GM12878 (cell line): ENCODE measurements around the gene CXXC5. TPM values are rescaled to one million over a fixed set of nuclear protein-coding genes. Genes with fewer than 3 reads are reported as not detected.

ENCODE experiments used
- ATAC-seq: fragments of 200-7000 bp; cut with Tn5 transposase; 3 replicates; pipeline ENCODE4 v1.9.1; 2020; ENCODE audit warnings: mild to moderate bottlenecking, moderate library complexity
- BruUV-seq: library from RNA; stranded (reverse); fragments of 400-500 nt; replicated peaks from 2 replicates; lab custom pipeline; 2021; lab: Mats Ljungman, UMichigan
- CTCF ChIA-PET: fragments of 300-600 bp; sonication (Branson Sonifier 250); formaldehyde crosslinking; extraction: SDS; loops from one replicate; lab custom pipeline; 2021; ENCODE audit warnings: inconsistent platforms; lab: Yijun Ruan, JAX
- POLR2A ChIA-PET: fragments of 350-600 bp; formaldehyde crosslinking; extraction: SDS; loops from one replicate; lab custom pipeline; 2021; ENCODE audit warnings: inconsistent platforms; lab: Charles Lee
- RAD21 ChIA-PET: fragments of 300-600 bp; sonication (Branson Sonifier 250); formaldehyde crosslinking; loops from one replicate; lab custom pipeline; 2023; ENCODE audit warnings: antibody characterized with exemption; ENCODE audit not compliant: unreplicated experiment; lab: Charles Lee
- SMC1A ChIA-PET: fragments of 300-600 bp; sonication (Branson Sonifier 250); formaldehyde crosslinking; loops from one replicate; lab custom pipeline; 2023; ENCODE audit not compliant: unreplicated experiment, uncharacterized antibody; lab: Charles Lee
- DNase-seq: peaks from one replicate; pipeline ENCODE4 v3.0.0-alpha.2; 2011; ENCODE audit warnings: low read depth, low spot score
- FAIRE-seq: peaks from 3 replicates; lab custom pipeline; 2011; peaks lifted over from hg19 to GRCh38; lab: Jason Lieb, UNC
- H2AFZ ChIP-seq: 2 replicates; pipeline ENCODE4 v1.6.0; 2011; ENCODE audit warnings: low read depth, low read length, control low read depth; ENCODE audit not compliant: control insufficient read depth
- H3K27ac ChIP-seq: 2 replicates; pipeline ENCODE4 v1.5.1; 2011; ENCODE audit warnings: control low read depth; ENCODE audit not compliant: control insufficient read depth, insufficient read depth
- H3K27me3 ChIP-seq, 2 experiments: replicated peaks in 1 of 2; 2 replicates each; pipeline versions ENCODE4 v1.6.0 to v1.6.1; 2011; ENCODE audit warnings: low read length in 1 of 2; ENCODE audit not compliant: control insufficient read depth in 2 of 2, insufficient read depth in 2 of 2
- H3K36me3 ChIP-seq, 2 experiments: 2 replicates each; pipeline ENCODE4 v1.5.1; 2011; ENCODE audit warnings: low read length in 1 of 2; ENCODE audit not compliant: control insufficient read depth in 2 of 2, insufficient read depth in 2 of 2
- H3K4me1 ChIP-seq: 2 replicates; pipeline ENCODE4 v1.6.1; 2011; ENCODE audit warnings: mild to moderate bottlenecking, low read length, moderate library complexity, mixed read lengths; ENCODE audit not compliant: control insufficient read depth, insufficient read depth
- H3K4me2 ChIP-seq: 2 replicates; pipeline ENCODE4 v1.6.0; 2011; ENCODE audit warnings: control low read depth; ENCODE audit not compliant: control insufficient read depth, insufficient read depth
- H3K4me3 ChIP-seq: fragments of 200-600 bp; sonication (generic); 2 replicates; pipeline ENCODE4 v1.5.1; 2016
- H3K79me2 ChIP-seq: 2 replicates; pipeline ENCODE4 v1.6.0; 2011; ENCODE audit warnings: low read length; ENCODE audit not compliant: control insufficient read depth, insufficient read depth
- H3K9ac ChIP-seq: 2 replicates; pipeline ENCODE4 v1.8.0; 2011; ENCODE audit warnings: low read length, control low read depth, mixed read lengths; ENCODE audit not compliant: control insufficient read depth, insufficient read depth
- H3K9me3 ChIP-seq: replicated peaks from 3 replicates; pipeline ENCODE4 v1.5.1; 2011; ENCODE audit warnings: mild to moderate bottlenecking, low read length; ENCODE audit not compliant: control insufficient read depth, insufficient read depth
- H4K20me1 ChIP-seq: 2 replicates; pipeline ENCODE4 v1.6.0; 2011; ENCODE audit not compliant: control insufficient read depth, insufficient read depth
- BMI1 ChIP-seq: fragments of 450-650 bp; IDR thresholded peaks from 2 replicates; pipeline ENCODE4 v1.6.1; 2016; ENCODE audit warnings: mild to moderate bottlenecking, moderate library complexity, borderline replicate concordance
- CHD2 ChIP-seq: IDR thresholded peaks from 2 replicates; pipeline ENCODE4 v1.6.1; 2011; ENCODE audit warnings: low read depth, low read length, improper control_type of control experiment, borderline replicate concordance
- CHD4 ChIP-seq: fragments of 200-600 bp; sonication (generic); IDR thresholded peaks from 2 replicates; pipeline ENCODE4 v1.6.1; 2016; ENCODE audit warnings: mild to moderate bottlenecking
- EED ChIP-seq: sonication (generic); IDR thresholded peaks from 2 replicates; pipeline ENCODE4 v1.6.1; 2016; ENCODE audit warnings: antibody characterized with exemption, low read depth
- EGR1 ChIP-seq, 2 experiments: IDR thresholded peaks; 1 replicate in 1 of 2; 2 replicates in 1 of 2; pipeline ENCODE4 v1.6.1; 2011 to 2012; ENCODE audit warnings: low read depth in 2 of 2, low read length in 2 of 2, borderline replicate concordance in 1 of 2, mild to moderate bottlenecking in 1 of 2, moderate library complexity in 1 of 2
- HDAC6 ChIP-seq: fragments of 200-600 bp; sonication (generic); IDR thresholded peaks from one replicate; pipeline ENCODE4 v1.8.0; 2017; ENCODE audit warnings: antibody characterized with exemption; ENCODE audit not compliant: unreplicated experiment
- HDGF ChIP-seq: fragments of 450-650 bp; IDR thresholded peaks from 2 replicates; pipeline ENCODE4 v1.6.1; 2016; ENCODE audit warnings: antibody characterized with exemption
- KAT2A ChIP-seq: conservative IDR thresholded peaks from 2 replicates; pipeline ENCODE4 v1.6.1; 2011; ENCODE audit warnings: low read depth, low read length; ENCODE audit not compliant: control insufficient read depth
- NFXL1 ChIP-seq: fragments of 450-650 bp; IDR thresholded peaks from 2 replicates; pipeline ENCODE4 v1.6.1; 2017; ENCODE audit warnings: antibody characterized with exemption, mild to moderate bottlenecking, borderline replicate concordance
- PAX8 ChIP-seq: fragments of 450-650 bp; IDR thresholded peaks from 2 replicates; pipeline ENCODE4 v1.6.1; 2017; ENCODE audit warnings: mild to moderate bottlenecking, moderate library complexity
- PBX3 ChIP-seq: IDR thresholded peaks from 2 replicates; pipeline ENCODE4 v1.6.1; 2011; ENCODE audit warnings: mild to moderate bottlenecking, low read depth, low read length, moderate library complexity; ENCODE audit not compliant: insufficient replicate concordance
- USF2 ChIP-seq: IDR thresholded peaks from 2 replicates; pipeline ENCODE4 v1.6.1; 2011; ENCODE audit warnings: low read depth, low read length, improper control_type of control experiment, borderline replicate concordance
- ZNF217 ChIP-seq: fragments of 450-650 bp; IDR thresholded peaks from 2 replicates; pipeline ENCODE4 v1.6.1; 2017; ENCODE audit warnings: antibody characterized with exemption, mild to moderate bottlenecking
- WGBS: methylation state at CpG from one replicate; pipeline ENCODE4 v1.1.6; 2016; ENCODE audit warnings: low lambda C conversion rate; ENCODE audit not compliant: insufficient replicate concordance, insufficient coverage; ENCODE audit errors: missing lambda C conversion rate; 5-methylcytosine and 5-hydroxymethylcytosine counted together
- in situ Hi-C: fragments of 300-500 bp; cut with MboI; formaldehyde crosslinking; loops from 9 replicates; pipeline ENCODE4 v1.14.3; 2018; ENCODE audit warnings: mixed read lengths
- intact Hi-C: fragments of 100-400 bp; cut with micrococcal nuclease; formaldehyde crosslinking; loops from one replicate; pipeline ENCODE4 v1.14.2; 2022; ENCODE audit not compliant: unreplicated experiment
- polyA plus RNA-seq, 11 experiments: library from polyadenylated mRNA; depleted of rRNA in 4 of 11; unstranded in 6 of 11; stranded (reverse) in 5 of 11; fragments of >200 nt; fragmentation: Nextera tagmentation in 4 of 11; fragmentation: Illumina TruSeq in 1 of 11; extraction: Ambion mirVana in 4 of 11; extraction: Trizol in 1 of 11; gene quantifications; 1 replicate in 1 of 11; 2 replicates in 10 of 11; pipeline versions ENCODE4 v1.2.1 to v1.2.3, GENCODE V29; 2011 to 2016; ENCODE audit warnings: inconsistent platforms in 2 of 11, missing spikeins in 2 of 11, low read depth in 1 of 11
- total RNA-seq, 4 experiments: library from RNA; depleted of rRNA in 3 of 4; stranded (reverse); fragments of >200 nt in 3 of 4; fragmentation: Illumina TruSeq in 1 of 4; extraction: Trizol in 1 of 4; gene quantifications; 2 replicates each; pipeline versions ENCODE4 v1.2.1 to v1.2.3, GENCODE V29; 2013 to 2021
- TF ChIP-seq, protein P1 (sequence below): fragments of 450-650 bp; IDR thresholded peaks from 2 replicates; pipeline ENCODE4 v1.6.1; 2018; ENCODE audit warnings: mild to moderate bottlenecking, low read depth, moderate library complexity; ENCODE audit not compliant: partially characterized antibody
- TF ChIP-seq, protein P2 (sequence below): fragments of 450-650 bp; IDR thresholded peaks from 2 replicates; pipeline ENCODE4 v1.6.1; 2018; ENCODE audit warnings: borderline replicate concordance, mild to moderate bottlenecking; ENCODE audit not compliant: partially characterized antibody

The CXXC5 gene
- total and polyA plus RNA-seq, 10 of the 15 experiments (the other 5 are each of a cell fraction or from before 2014, with no cell fraction given) = 1.8 to 90.8 (median 40.7) TPM

DNA sequence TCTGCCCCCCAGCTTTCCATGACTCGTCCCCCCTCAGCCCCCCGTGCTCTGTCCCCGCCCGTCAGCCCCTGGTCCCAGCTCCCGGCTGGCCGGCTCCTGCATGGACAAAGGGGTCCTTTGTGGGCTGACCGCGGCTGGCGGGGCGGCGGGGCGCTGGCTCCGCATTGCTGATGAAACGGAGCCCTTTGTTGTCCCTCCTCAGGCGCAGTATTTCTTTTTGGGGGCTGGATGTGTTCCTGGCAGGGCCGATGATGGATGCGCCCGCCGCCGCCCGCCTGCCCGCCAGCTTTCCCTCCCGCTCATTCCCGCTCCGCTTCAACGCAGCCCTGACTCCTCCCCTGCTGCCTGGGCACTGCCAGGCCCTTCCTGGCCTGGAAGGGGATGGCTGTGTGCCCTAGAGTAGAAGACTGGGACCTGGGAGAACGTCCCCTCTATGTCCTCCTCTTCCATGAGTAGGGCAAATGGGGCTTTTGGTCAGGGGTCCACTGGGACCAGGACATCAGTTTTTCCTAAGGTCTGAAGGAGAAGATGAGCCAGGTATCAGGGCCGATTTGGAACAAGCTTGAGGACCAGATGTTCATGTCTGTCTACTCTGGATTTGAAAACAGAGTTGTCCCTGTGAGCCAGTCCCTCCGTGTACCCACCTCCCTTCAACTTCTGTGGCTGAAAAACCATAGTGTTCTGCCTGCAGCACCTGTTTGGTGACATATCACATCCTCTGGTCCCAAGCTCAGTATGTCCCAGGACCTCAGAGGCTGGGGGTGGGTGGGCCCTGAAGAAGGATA is 29.0 kb downstream of the CXXC5 start:
- H4K20me1 ChIP-seq = peaks cover 4% of the 10 kb centered on the region; the same call in 1 of the 2 replicates
- in situ Hi-C loops = no loop called here
- 94% methylated on average over 28 of the region's 29 CpGs for WGBS
- no peak for TF ChIP-seq NFXL1
- TF ChIP-seq USF2 = no peak
- TF ChIP-seq HDGF = no peak
- TF ChIP-seq, protein P1, sequence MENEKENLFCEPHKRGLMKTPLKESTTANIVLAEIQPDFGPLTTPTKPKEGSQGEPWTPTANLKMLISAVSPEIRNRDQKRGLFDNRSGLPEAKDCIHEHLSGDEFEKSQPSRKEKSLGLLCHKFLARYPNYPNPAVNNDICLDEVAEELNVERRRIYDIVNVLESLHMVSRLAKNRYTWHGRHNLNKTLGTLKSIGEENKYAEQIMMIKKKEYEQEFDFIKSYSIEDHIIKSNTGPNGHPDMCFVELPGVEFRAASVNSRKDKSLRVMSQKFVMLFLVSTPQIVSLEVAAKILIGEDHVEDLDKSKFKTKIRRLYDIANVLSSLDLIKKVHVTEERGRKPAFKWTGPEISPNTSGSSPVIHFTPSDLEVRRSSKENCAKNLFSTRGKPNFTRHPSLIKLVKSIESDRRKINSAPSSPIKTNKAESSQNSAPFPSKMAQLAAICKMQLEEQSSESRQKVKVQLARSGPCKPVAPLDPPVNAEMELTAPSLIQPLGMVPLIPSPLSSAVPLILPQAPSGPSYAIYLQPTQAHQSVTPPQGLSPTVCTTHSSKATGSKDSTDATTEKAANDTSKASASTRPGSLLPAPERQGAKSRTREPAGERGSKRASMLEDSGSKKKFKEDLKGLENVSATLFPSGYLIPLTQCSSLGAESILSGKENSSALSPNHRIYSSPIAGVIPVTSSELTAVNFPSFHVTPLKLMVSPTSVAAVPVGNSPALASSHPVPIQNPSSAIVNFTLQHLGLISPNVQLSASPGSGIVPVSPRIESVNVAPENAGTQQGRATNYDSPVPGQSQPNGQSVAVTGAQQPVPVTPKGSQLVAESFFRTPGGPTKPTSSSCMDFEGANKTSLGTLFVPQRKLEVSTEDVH = no peak
- TF ChIP-seq PAX8 = no peak
- TF ChIP-seq HDAC6 = no peak
- TF ChIP-seq, protein P2, sequence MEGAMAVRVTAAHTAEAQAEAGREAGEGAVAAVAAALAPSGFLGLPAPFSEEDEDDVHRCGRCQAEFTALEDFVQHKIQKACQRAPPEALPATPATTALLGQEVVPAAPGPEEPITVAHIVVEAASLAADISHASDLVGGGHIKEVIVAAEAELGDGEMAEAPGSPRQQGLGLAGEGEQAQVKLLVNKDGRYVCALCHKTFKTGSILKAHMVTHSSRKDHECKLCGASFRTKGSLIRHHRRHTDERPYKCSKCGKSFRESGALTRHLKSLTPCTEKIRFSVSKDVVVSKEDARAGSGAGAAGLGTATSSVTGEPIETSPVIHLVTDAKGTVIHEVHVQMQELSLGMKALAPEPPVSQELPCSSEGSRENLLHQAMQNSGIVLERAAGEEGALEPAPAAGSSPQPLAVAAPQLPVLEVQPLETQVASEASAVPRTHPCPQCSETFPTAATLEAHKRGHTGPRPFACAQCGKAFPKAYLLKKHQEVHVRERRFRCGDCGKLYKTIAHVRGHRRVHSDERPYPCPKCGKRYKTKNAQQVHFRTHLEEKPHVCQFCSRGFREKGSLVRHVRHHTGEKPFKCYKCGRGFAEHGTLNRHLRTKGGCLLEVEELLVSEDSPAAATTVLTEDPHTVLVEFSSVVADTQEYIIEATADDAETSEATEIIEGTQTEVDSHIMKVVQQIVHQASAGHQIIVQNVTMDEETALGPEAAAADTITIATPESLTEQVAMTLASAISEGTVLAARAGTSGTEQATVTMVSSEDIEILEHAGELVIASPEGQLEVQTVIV = no peak
- TF ChIP-seq KAT2A = no peak
- no peak for TF ChIP-seq CHD4
- no peak for TF ChIP-seq BMI1
- no peak for TF ChIP-seq ZNF217
- no peak for TF ChIP-seq CHD2
- TF ChIP-seq PBX3 = no peak
- no peak for TF ChIP-seq EED
- no peak for TF ChIP-seq EGR1 (IDR thresholded peaks at IDR 0.05; ENCODE audit: borderline replicate concordance in 1 of 2, low read depth in 2 of 2, low read length in 2 of 2)

More for the DNA sequence above, 29.0 kb downstream of the CXXC5 start:
- no TSS peak for BruUV-seq
- no peak for DNase-seq
- RAD21 ChIA-PET = interaction anchor here (1.3 kb wide), 1 partner anchor 43 kb away, joined by 3 read pairs; no protein-coding TSS in a partner anchor
- ATAC-seq = no peak
- no peak for FAIRE-seq
- CTCF ChIA-PET = no interaction called here
- peaks cover 9% of the 10 kb centered on the region for H3K4me1 ChIP-seq
- SMC1A ChIA-PET = interaction anchor here (0.6 to 1.2 kb wide), 2 partner anchors 24 to 67 kb away, joined by 3 read pairs; no protein-coding TSS in a partner anchor
- POLR2A ChIA-PET = no interaction called here
- H3K27me3 ChIP-seq = no peaks in the 10 kb centered on the region
- H3K27ac ChIP-seq = no peak overlapping the region
- peaks cover 9 to 29% of the 10 kb centered on the region in 2 experiments for H3K36me3 ChIP-seq
- intact Hi-C loops = no loop called here
- no peak overlapping the region for H3K4me2 ChIP-seq
- H3K79me2 ChIP-seq = peaks cover 38% of the 10 kb centered on the region
- no peak overlapping the region for H3K9ac ChIP-seq
- no peaks in the 10 kb centered on the region for H3K9me3 ChIP-seq
- H3K4me3 ChIP-seq = no peak overlapping the region
- no peak overlapping the region for H2AFZ ChIP-seq
